K562 (cell line): ENCODE data around the gene BMPR2. TPM values are rescaled to one million over a fixed set of nuclear protein-coding genes. Genes with fewer than 3 reads are reported as not detected.

Experiments
- ATAC-seq: fragments of 200-7000 bp; cut with Tn5 transposase; 3 replicates; pipeline ENCODE4 v1.9.1; 2020; ENCODE audit warnings: moderate library complexity
- BruUV-seq: library from RNA; stranded (reverse); fragments of 400-500 nt; replicated peaks from 2 replicates; lab custom pipeline; 2021; lab: Mats Ljungman, UMichigan
- CTCF ChIA-PET: fragments of 300-600 bp; formaldehyde crosslinking; extraction: SDS; loops from one replicate; lab custom pipeline; 2021; ENCODE audit warnings: low intra/inter-chr PET ratio; lab: Yijun Ruan, JAX
- POLR2A ChIA-PET: fragments of 300-600, 350-650 bp; sonication (Branson Sonifier 250); formaldehyde crosslinking; extraction: SDS; loops from one replicate; lab custom pipeline; 2021; ENCODE audit warnings: antibody characterized with exemption, inconsistent platforms; lab: Yijun Ruan, JAX
- DNase-seq, 4 experiments: peaks; one replicate each; pipeline versions ENCODE4 v3.0.0 to v3.0.0-alpha.2; 2011 to 2018; ENCODE audit warnings: low spot score in 3 of 4, mixed read lengths in 3 of 4; ENCODE audit errors: extremely low read depth in 1 of 4
- FAIRE-seq: peaks from 2 replicates; lab custom pipeline; 2011; peaks lifted over from hg19 to GRCh38; lab: Jason Lieb, UNC
- H2AFZ ChIP-seq: 2 replicates; pipeline ENCODE4 v1.6.0; 2011; ENCODE audit warnings: low read depth, low read length, control low read depth, inconsistent platforms
- H3K27ac ChIP-seq: fragments of 200-600 bp; 3 replicates; pipeline ENCODE4 v1.8.0; 2011; ENCODE audit warnings: low read depth, mild to moderate bottlenecking, control low read depth, inconsistent platforms, low read length, moderate library complexity, mixed read lengths; ENCODE audit errors: extremely low read depth
- H3K27me3 ChIP-seq, 2 experiments: fragments of 300-600 bp in 1 of 2; 2 replicates in 1 of 2; 3 replicates in 1 of 2; pipeline versions ENCODE4 v1.6.0 to v1.8.0; 2011; ENCODE audit warnings: inconsistent platforms in 2 of 2, low read length in 2 of 2, mild to moderate bottlenecking in 1 of 2, mixed read lengths in 1 of 2, moderate library complexity in 1 of 2; ENCODE audit not compliant: control insufficient read depth in 2 of 2, insufficient read depth in 2 of 2
- H3K36me3 ChIP-seq: fragments of 300-600 bp; 3 replicates; pipeline ENCODE4 v1.8.0; 2011; ENCODE audit warnings: mild to moderate bottlenecking, low read length, inconsistent platforms; ENCODE audit not compliant: control insufficient read depth, insufficient read depth
- H3K4me1 ChIP-seq, 2 experiments: fragments of 200-600 bp in 1 of 2; replicated peaks in 1 of 2; 2 replicates in 1 of 2; 3 replicates in 1 of 2; pipeline versions ENCODE4 v1.5.1 to v1.8.0; 2011; ENCODE audit warnings: inconsistent platforms in 2 of 2, low read length in 2 of 2, mild to moderate bottlenecking in 1 of 2, mixed read lengths in 1 of 2, moderate library complexity in 1 of 2; ENCODE audit not compliant: control insufficient read depth in 2 of 2, insufficient read depth in 2 of 2
- H3K4me2 ChIP-seq: 2 replicates; pipeline ENCODE4 v1.6.1; 2011; ENCODE audit warnings: low read length, control low read depth, inconsistent platforms, mixed read lengths; ENCODE audit not compliant: insufficient read depth
- H3K4me3 ChIP-seq: fragments of 200-600 bp; sonication (generic), shearing (Covaris generic); 2 replicates; pipeline ENCODE4 v1.5.1; 2016; ENCODE audit warnings: control low read depth, inconsistent platforms
- H3K79me2 ChIP-seq: fragments of 200-600 bp; 3 replicates; pipeline ENCODE4 v1.8.0; 2011; ENCODE audit warnings: low read length, inconsistent platforms; ENCODE audit not compliant: control insufficient read depth, insufficient read depth
- H3K9ac ChIP-seq, 2 experiments: 2 replicates each; pipeline versions ENCODE4 v1.6.0 to v1.6.1; 2011; ENCODE audit warnings: low read depth in 2 of 2, low read length in 2 of 2, control low read depth in 1 of 2, inconsistent platforms in 1 of 2, mild to moderate bottlenecking in 1 of 2, mixed read lengths in 1 of 2; ENCODE audit not compliant: insufficient read depth in 1 of 2
- H3K9me1 ChIP-seq: one replicate; pipeline ENCODE4 v1.6.0; 2011; ENCODE audit warnings: inconsistent platforms, mild to moderate bottlenecking, low read length, moderate library complexity; ENCODE audit not compliant: control insufficient read depth, insufficient read depth
- H3K9me3 ChIP-seq: replicated peaks from 2 replicates; pipeline ENCODE4 v1.5.1; 2011; ENCODE audit warnings: low read depth, low read length, inconsistent platforms; ENCODE audit not compliant: control insufficient read depth, insufficient read depth
- H4K20me1 ChIP-seq: replicated peaks from 2 replicates; pipeline ENCODE4 v1.6.1; 2011; ENCODE audit warnings: low read length, inconsistent platforms, mixed read lengths; ENCODE audit not compliant: control insufficient read depth, insufficient read depth
- ARID3B ChIP-seq: fragments of 250-450 bp; sonication (Bioruptor Pico); IDR thresholded peaks from 2 replicates; pipeline ENCODE4 v1.4.0; 2020; ENCODE audit warnings: borderline replicate concordance
- E2F4 ChIP-seq: sonication (generic); formaldehyde crosslinking; IDR thresholded peaks from 2 replicates; pipeline ENCODE4 v1.8.0; 2022; ENCODE audit warnings: mild to moderate bottlenecking, low read depth, missing genetic modification reagents
- ELF2 ChIP-seq: fragments of 250-450 bp; sonication (Bioruptor Pico); IDR thresholded peaks from 2 replicates; pipeline ENCODE4 v1.5.0; 2021; ENCODE audit warnings: mild to moderate bottlenecking
- GABPB2 ChIP-seq: fragments of 250-450 bp; sonication (Bioruptor Pico); conservative IDR thresholded peaks from 2 replicates; pipeline ENCODE4 v1.5.1; 2021; ENCODE audit warnings: mild to moderate bottlenecking
- NFATC3 ChIP-seq: fragments of 450-650 bp; IDR thresholded peaks from 2 replicates; pipeline ENCODE4 v1.6.1; 2017; ENCODE audit warnings: mild to moderate bottlenecking
- NFIC ChIP-seq: fragments of 450-650 bp; IDR thresholded peaks from 2 replicates; pipeline ENCODE4 v1.6.1; 2017; ENCODE audit warnings: mild to moderate bottlenecking, inconsistent platforms
- SAP30 ChIP-seq: fragments of 200-600 bp; sonication (generic); IDR thresholded peaks from 2 replicates; pipeline ENCODE4 v1.6.1; 2012; ENCODE audit warnings: borderline replicate concordance, low read depth, mild to moderate bottlenecking, moderate library complexity, low read length, control low read depth, inconsistent platforms; ENCODE audit not compliant: insufficient read depth, poor library complexity, severe bottlenecking
- SFPQ ChIP-seq: fragments of 200-400 bp; formaldehyde crosslinking; IDR thresholded peaks from 2 replicates; pipeline ENCODE4 v1.6.1; 2017; ENCODE audit warnings: mild to moderate bottlenecking, low read depth, low read length, moderate library complexity
- SMAD4 ChIP-seq: fragments of 250-450 bp; sonication (Bioruptor Pico); conservative IDR thresholded peaks from 2 replicates; pipeline ENCODE4 v1.8.0; 2021; ENCODE audit warnings: inconsistent platforms, mild to moderate bottlenecking, moderate library complexity
- ZNF197 ChIP-seq: fragments of 200-800 bp; sonication (Bioruptor generic); IDR thresholded peaks from 2 replicates; pipeline ENCODE4 v1.6.1; 2016; ENCODE audit warnings: low read depth, missing genetic modification characterization, missing compliant biosample characterization
- ZNF584 ChIP-seq: fragments of 200-800 bp; sonication (Bioruptor generic); IDR thresholded peaks from 2 replicates; pipeline ENCODE4 v1.6.1; 2016; ENCODE audit warnings: low read depth, mild to moderate bottlenecking, missing genetic modification characterization, missing compliant biosample characterization
- ZNF655 ChIP-seq: fragments of 250-450 bp; sonication (Bioruptor Pico); IDR thresholded peaks from 2 replicates; pipeline ENCODE4 v1.5.0; 2021
- ZNF707 ChIP-seq: fragments of 250-450 bp; sonication (Bioruptor Pico); conservative IDR thresholded peaks from 2 replicates; pipeline ENCODE4 v1.8.0; 2022; ENCODE audit warnings: inconsistent platforms, mild to moderate bottlenecking, moderate library complexity
- ZNF780A ChIP-seq: fragments of 250-450 bp; sonication (Bioruptor Pico); IDR thresholded peaks from 2 replicates; pipeline ENCODE4 v1.5.0; 2021; ENCODE audit warnings: mild to moderate bottlenecking
- in situ Hi-C: fragments of 300-500 bp; cut with MboI; formaldehyde crosslinking; loops from 4 replicates; pipeline ENCODE4 v1.15.0; 2018; ENCODE audit warnings: inconsistent platforms, mixed read lengths
- intact Hi-C: fragments of 100-400 bp; cut with micrococcal nuclease; formaldehyde crosslinking; loops from 2 replicates; pipeline ENCODE4 v1.14.2; 2022
- polyA plus RNA-seq, 8 experiments: library from polyadenylated mRNA; depleted of rRNA in 4 of 8; stranded (reverse) in 5 of 8; unstranded in 3 of 8; fragments of >200 nt; fragmentation: Nextera tagmentation in 2 of 8; fragmentation: Illumina TruSeq in 1 of 8; extraction: Ambion mirVana in 2 of 8; extraction: Trizol in 1 of 8; gene quantifications; 2 replicates each; pipeline versions ENCODE4 v1.2.1 to v1.2.3, GENCODE V29; 2011 to 2014; ENCODE audit warnings: inconsistent platforms in 1 of 8, missing spikeins in 1 of 8
- total RNA-seq, 7 experiments: library from RNA; depleted of rRNA in 6 of 7; stranded (reverse); fragments of >200 nt in 6 of 7; fragmentation: Illumina TruSeq in 2 of 7; extraction: Trizol in 2 of 7; gene quantifications; 2 replicates each; pipeline versions ENCODE4 v1.2.1 to v1.2.3, GENCODE V29; 2011 to 2021; ENCODE audit warnings: low replicate concordance in 1 of 7

Gene BMPR2
- total and polyA plus RNA-seq, 9 of the 15 experiments (the other 6 are each of a cell fraction or from before 2014, with no cell fraction given): 0.73 to 5.0 (median 3.3) TPM

- TF ChIP-seq ARID3B (CRISPR knock-in tag): no peak
- TF ChIP-seq ZNF584 (CRISPR knock-in tag): no peak
- no peak for TF ChIP-seq ZNF655 (CRISPR knock-in tag)
- TF ChIP-seq GABPB2 (CRISPR knock-in tag): no peak
- no peak for TF ChIP-seq NFATC3
- no peak for TF ChIP-seq ELF2
- TF ChIP-seq ZNF707 (CRISPR knock-in tag): no peak
- TF ChIP-seq NFIC: no peak
Observed at GRCh38 chr2:202488671-202489070, 112.5 kb downstream of the BMPR2 start (continued).

GRCh38 chr2:202490479-202490878 is 114.4 kb downstream of the BMPR2 start:
- FAIRE-seq: no peak
- ATAC-seq: no peak
- intact Hi-C loops (no loop called here), in situ Hi-C loops (no loop called here)
- H2AFZ ChIP-seq: no peak overlapping the region
- no peaks in the 10 kb centered on the region for H3K9me1 ChIP-seq
- H4K20me1 ChIP-seq: no peaks in the 10 kb centered on the region
- no peak overlapping the region for H3K4me3 ChIP-seq
- CTCF ChIA-PET: no interaction called here
- no peaks in the 10 kb centered on the region for H3K27me3 ChIP-seq
- DNase-seq: no peak
- no peak overlapping the region for H3K4me2 ChIP-seq
- no peaks in the 10 kb centered on the region; a peak in 2 of 5 replicates for H3K4me1 ChIP-seq
- H3K36me3 ChIP-seq: no peaks in the 10 kb centered on the region
- H3K27ac ChIP-seq: no peak overlapping the region
- no peak overlapping the region for H3K9ac ChIP-seq
- H3K79me2 ChIP-seq: no peaks in the 10 kb centered on the region
- POLR2A ChIA-PET: no interaction called here
- H3K9me3 ChIP-seq: no peaks in the 10 kb centered on the region
- no TSS peak for BruUV-seq
- no peak for TF ChIP-seq SAP30
- no peak for TF ChIP-seq ZNF197 (CRISPR knock-in tag)
- no peak for TF ChIP-seq ZNF780A
- TF ChIP-seq E2F4: no peak
- TF ChIP-seq SFPQ: no peak
- no peak for TF ChIP-seq SMAD4 (CRISPR knock-in tag)
